HUES48 (cell line): ENCODE results near the gene AAR2.

ENCODE experiments used
- H3K27ac ChIP-seq: one replicate; pipeline ENCODE4 v1.7.0; 2013; ENCODE audit warnings: low read depth, low read length, inconsistent platforms
- H3K27me3 ChIP-seq: 2 replicates; pipeline ENCODE4 v1.6.1; 2013; ENCODE audit warnings: mild to moderate bottlenecking, low read length; ENCODE audit not compliant: control insufficient read depth, insufficient read depth
- H3K36me3 ChIP-seq: 2 replicates; pipeline ENCODE4 v1.6.1; 2013; ENCODE audit warnings: low read length; ENCODE audit not compliant: control insufficient read depth, insufficient read depth
- H3K4me1 ChIP-seq: 2 replicates; pipeline ENCODE4 v1.6.1; 2013; ENCODE audit warnings: mild to moderate bottlenecking, low read length; ENCODE audit not compliant: control insufficient read depth, insufficient read depth
- H3K4me3 ChIP-seq: 2 replicates; pipeline ENCODE4 v1.5.1; 2013; ENCODE audit warnings: mild to moderate bottlenecking, low read depth, low read length
- H3K9ac ChIP-seq: 2 replicates; pipeline ENCODE4 v1.6.1; 2013; ENCODE audit warnings: mild to moderate bottlenecking, low read depth, low read length, moderate library complexity
- H3K9me3 ChIP-seq: 2 replicates; pipeline ENCODE4 v1.6.1; 2013; ENCODE audit warnings: low read length; ENCODE audit not compliant: control insufficient read depth, insufficient read depth

The AAR2 gene

GRCh38 chr20:36270744-36271638 lies 34.7 kb downstream of the AAR2 start:
- no peak overlapping the region for H3K9ac ChIP-seq
- H3K4me3 ChIP-seq = no peak overlapping the region
- H3K27ac ChIP-seq = no peak overlapping the region
- H3K9me3 ChIP-seq = no peaks in the 10 kb centered on the region
- no peaks in the 10 kb centered on the region for H3K27me3 ChIP-seq
- no peaks in the 10 kb centered on the region for H3K36me3 ChIP-seq
- H3K4me1 ChIP-seq = 0 out of 2 replicates have a peak, but pooled peaks cover 4% of the 10 kb centered on the region

- H3K36me3 ChIP-seq = no peaks in the 10 kb centered on the region
- no peaks in the 10 kb centered on the region for H3K27me3 ChIP-seq
- no peak overlapping the region for H3K9ac ChIP-seq
- H3K4me3 ChIP-seq = no peak overlapping the region
- H3K4me1 ChIP-seq = 0 out of 2 replicates have a peak, but pooled peaks cover 4% of the 10 kb centered on the region
- H3K27ac ChIP-seq = no peak overlapping the region
- H3K9me3 ChIP-seq = no peaks in the 10 kb centered on the region
Observed at GRCh38 chr20:36271639-36272546, 35.6 kb downstream of the AAR2 start.

GRCh38 chr20:36272547-36273220 lies 36.4 kb downstream of the AAR2 start:
- no peaks in the 10 kb centered on the region for H3K9me3 ChIP-seq

GRCh38 chr20:36273414-36274180 lies 37.3 kb downstream of the AAR2 start:
- Histone ChIP-seq H3K4me3 (no peak overlapping the region), H3K27ac (no peak overlapping the region), H3K36me3 (no peaks in the 10 kb centered on the region), H3K9me3 (no peaks in the 10 kb centered on the region), H3K27me3 (no peaks in the 10 kb centered on the region), H3K9ac (no peak overlapping the region), H3K4me1 (0 out of 2 replicates have a peak, but pooled peaks cover 2% of the 10 kb centered on the region)

More at GRCh38 chr20:36272547-36273220, 36.4 kb downstream of the AAR2 start:
- Histone ChIP-seq H3K36me3 (no peaks in the 10 kb centered on the region), H3K9ac (no peak overlapping the region), H3K4me3 (no peak overlapping the region), H3K27ac (no peak overlapping the region), H3K4me1 (0 out of 2 replicates have a peak, but pooled peaks cover 4% of the 10 kb centered on the region), H3K27me3 (no peaks in the 10 kb centered on the region)

- Histone ChIP-seq H3K4me3 (no peak overlapping the region), H3K27ac (no peak overlapping the region), H3K4me1 (no peaks in the 10 kb centered on the region), H3K36me3 (no peaks in the 10 kb centered on the region), H3K9ac (no peak overlapping the region), H3K27me3 (no peaks in the 10 kb centered on the region), H3K9me3 (no peaks in the 10 kb centered on the region)
Observed at GRCh38 chr20:36274181-36274841, 38.0 kb downstream of the AAR2 start.

- H3K9ac ChIP-seq = no peak overlapping the region
- no peaks in the 10 kb centered on the region for H3K36me3 ChIP-seq
- no peaks in the 10 kb centered on the region for H3K27me3 ChIP-seq
- no peaks in the 10 kb centered on the region for H3K9me3 ChIP-seq
- H3K4me1 ChIP-seq = no peaks in the 10 kb centered on the region
- no peak overlapping the region for H3K27ac ChIP-seq
- no peak overlapping the region for H3K4me3 ChIP-seq
Observed at GRCh38 chr20:36275011-36275410, 38.7 kb downstream of the AAR2 start.

GRCh38 chr20:36275441-36276189 lies 39.3 kb downstream of the AAR2 start:
- no peaks in the 10 kb centered on the region for H3K27me3 ChIP-seq

GRCh38 chr20:36277546-36277945 lies 41.3 kb downstream of the AAR2 start:
- Histone ChIP-seq H3K27ac (no peak overlapping the region), H3K9me3 (no peaks in the 10 kb centered on the region), H3K9ac (no peak overlapping the region), H3K4me3 (no peak overlapping the region), H3K4me1 (no peaks in the 10 kb centered on the region), H3K27me3 (no peaks in the 10 kb centered on the region), H3K36me3 (no peaks in the 10 kb centered on the region)

More at GRCh38 chr20:36275441-36276189, 39.3 kb downstream of the AAR2 start:
- H3K9me3 ChIP-seq = no peaks in the 10 kb centered on the region
- H3K4me1 ChIP-seq = no peaks in the 10 kb centered on the region
- no peaks in the 10 kb centered on the region for H3K36me3 ChIP-seq
- no peak overlapping the region for H3K27ac ChIP-seq
- H3K9ac ChIP-seq = no peak overlapping the region
- H3K4me3 ChIP-seq = no peak overlapping the region

GRCh38 chr20:36279362-36279761 lies 43.1 kb downstream of the AAR2 start:
- no peak overlapping the region for H3K27ac ChIP-seq
- no peak overlapping the region for H3K9ac ChIP-seq

More at GRCh38 chr20:36279362-36279761, 43.1 kb downstream of the AAR2 start:
- H3K9me3 ChIP-seq = no peaks in the 10 kb centered on the region
- no peaks in the 10 kb centered on the region for H3K27me3 ChIP-seq
- H3K4me3 ChIP-seq = no peak overlapping the region
- no peaks in the 10 kb centered on the region for H3K36me3 ChIP-seq
- H3K4me1 ChIP-seq = no peaks in the 10 kb centered on the region
